PC-9 (cell line): ENCODE data around the gene SGPP1. TPM values are rescaled to one million over a fixed set of nuclear protein-coding genes. Genes with fewer than 3 reads are reported as not detected.

Experiments used
- BruUV-seq: library from RNA; stranded (reverse); fragments of 400-500 nt; replicated peaks from 2 replicates; lab custom pipeline; 2021; lab: Mats Ljungman, UMichigan
- CTCF ChIA-PET: fragments of 300-600 bp; sonication (Branson Sonifier 250); formaldehyde crosslinking; loops from one replicate; lab custom pipeline; 2022; ENCODE audit warnings: antibody characterized with exemption; lab: Charles Lee
- POLR2A ChIA-PET: fragments of 300-600 bp; sonication (Branson Sonifier 250); formaldehyde crosslinking; loops from one replicate; lab custom pipeline; 2022; ENCODE audit warnings: antibody characterized with exemption; ENCODE audit not compliant: unreplicated experiment; lab: Charles Lee
- DNase-seq, 2 experiments: peaks; one replicate each; pipeline versions ENCODE4 v3.0.0 to v3.0.0-alpha.2; 2015 to 2022; ENCODE audit warnings: mixed read lengths in 1 of 2
- H2AFZ ChIP-seq: fragments of 200-600 bp; sonication (generic); 2 replicates; pipeline ENCODE4 v1.8.1; 2017; ENCODE audit warnings: antibody characterized with exemption
- H3F3A ChIP-seq: fragments of 200-600 bp; sonication (generic); 2 replicates; pipeline ENCODE4 v1.8.1; 2017; ENCODE audit warnings: antibody characterized with exemption, mild to moderate bottlenecking, low read depth; ENCODE audit not compliant: insufficient read depth
- H3K27ac ChIP-seq: fragments of 200-600 bp; sonication (generic); 2 replicates; pipeline ENCODE4 v1.6.1; 2016; ENCODE audit warnings: mixed run types
- H3K27me3 ChIP-seq: fragments of 200-600 bp; sonication (generic); 2 replicates; pipeline ENCODE4 v1.6.1; 2016; ENCODE audit warnings: low read depth, mixed run types; ENCODE audit not compliant: insufficient read depth
- H3K36me3 ChIP-seq: fragments of 200-600 bp; sonication (generic); 2 replicates; pipeline ENCODE4 v1.6.1; 2016; ENCODE audit warnings: low read depth, mixed run types
- H3K4me1 ChIP-seq: fragments of 200-600 bp; sonication (generic); replicated peaks from 2 replicates; pipeline ENCODE4 v1.6.1; 2016; ENCODE audit warnings: mixed run types; ENCODE audit not compliant: insufficient read depth
- H3K4me2 ChIP-seq: fragments of 200-600 bp; sonication (generic); 2 replicates; pipeline ENCODE4 v1.6.1; 2017; ENCODE audit warnings: mixed run types
- H3K4me3 ChIP-seq: fragments of 200-600 bp; sonication (generic); 2 replicates; pipeline ENCODE4 v1.6.1; 2016; ENCODE audit warnings: mixed run types
- H3K79me2 ChIP-seq: fragments of 200-600 bp; sonication (generic); 2 replicates; pipeline ENCODE4 v1.6.1; 2017; ENCODE audit warnings: low read depth, mixed run types
- H3K9me2 ChIP-seq: fragments of 200-600 bp; sonication (generic); 2 replicates; pipeline ENCODE4 v1.8.1; 2017; ENCODE audit warnings: mild to moderate bottlenecking; ENCODE audit not compliant: insufficient read depth
- H3K9me3 ChIP-seq: fragments of 200-600 bp; sonication (generic); 2 replicates; pipeline ENCODE4 v1.8.1; 2016; ENCODE audit warnings: low read depth; ENCODE audit not compliant: insufficient read depth
- H4K20me1 ChIP-seq: fragments of 200-600 bp; sonication (generic); 2 replicates; pipeline ENCODE4 v1.8.1; 2017; ENCODE audit not compliant: insufficient read depth
- EZH2 ChIP-seq: fragments of 200-600 bp; sonication (generic); IDR thresholded peaks from 2 replicates; pipeline ENCODE4 v1.8.0; 2017; ENCODE audit warnings: antibody characterized with exemption, low read depth
- intact Hi-C: fragments of 100-400 bp; cut with micrococcal nuclease; formaldehyde crosslinking; loops from one replicate; pipeline ENCODE4 v1.10.0; 2022; ENCODE audit not compliant: unreplicated experiment
- total RNA-seq: library from RNA; stranded (reverse); gene quantifications from 2 replicates; pipeline ENCODE4 v1.2.3, GENCODE V29; 2021
- TF ChIP-seq, protein P1 (sequence below): fragments of 200-600 bp; sonication (generic); conservative IDR thresholded peaks from 2 replicates; pipeline ENCODE4 v1.6.1; 2017; ENCODE audit warnings: mixed run types, antibody characterized with exemption, mild to moderate bottlenecking, moderate library complexity

Gene SGPP1
- total RNA-seq, 1 experiment from 2014 or later: 26.7 TPM

DNA sequence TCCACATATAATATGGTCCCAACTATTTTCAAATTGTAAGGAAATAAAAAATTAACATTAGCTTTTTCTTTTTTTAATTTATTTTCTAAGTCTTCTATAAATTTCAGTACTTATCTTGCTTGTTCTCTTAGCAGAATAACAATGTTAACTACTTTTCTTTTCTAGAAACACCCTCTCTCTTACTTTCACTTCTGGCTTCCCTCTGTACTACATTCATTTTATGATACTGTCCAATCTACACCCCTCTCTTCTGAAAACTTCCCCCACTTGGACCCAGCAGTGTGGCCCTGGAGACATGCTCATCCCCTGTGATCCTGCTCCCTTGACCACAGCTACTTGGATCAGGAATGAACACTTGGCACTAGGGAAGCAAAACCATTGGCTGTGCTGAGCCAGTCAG lies 15.7 kb downstream of the SGPP1 start:
- Histone ChIP-seq H3K36me3 (peaks cover 12% of the 10 kb centered on the region), H3K4me2 (no peak overlapping the region), H3K79me2 (peaks cover 63% of the 10 kb centered on the region), H3K4me3 (no peak overlapping the region), H4K20me1 (no peaks in the 10 kb centered on the region), H3F3A (peaks cover 11% of the 10 kb centered on the region), H3K27ac (no peak overlapping the region), H2AFZ (no peak overlapping the region), H3K9me2 (no peaks in the 10 kb centered on the region), H3K27me3 (no peaks in the 10 kb centered on the region), H3K4me1 (peaks cover 12% of the 10 kb centered on the region; the same call in 1 of the 2 replicates), H3K9me3 (peaks cover 9% of the 10 kb centered on the region; the same call in 1 of the 2 replicates)
- CTCF ChIA-PET: no interaction called here
- BruUV-seq: no TSS peak
- intact Hi-C loops: no loop called here
- TF ChIP-seq EZH2: no peak
- TF ChIP-seq, protein P1, sequence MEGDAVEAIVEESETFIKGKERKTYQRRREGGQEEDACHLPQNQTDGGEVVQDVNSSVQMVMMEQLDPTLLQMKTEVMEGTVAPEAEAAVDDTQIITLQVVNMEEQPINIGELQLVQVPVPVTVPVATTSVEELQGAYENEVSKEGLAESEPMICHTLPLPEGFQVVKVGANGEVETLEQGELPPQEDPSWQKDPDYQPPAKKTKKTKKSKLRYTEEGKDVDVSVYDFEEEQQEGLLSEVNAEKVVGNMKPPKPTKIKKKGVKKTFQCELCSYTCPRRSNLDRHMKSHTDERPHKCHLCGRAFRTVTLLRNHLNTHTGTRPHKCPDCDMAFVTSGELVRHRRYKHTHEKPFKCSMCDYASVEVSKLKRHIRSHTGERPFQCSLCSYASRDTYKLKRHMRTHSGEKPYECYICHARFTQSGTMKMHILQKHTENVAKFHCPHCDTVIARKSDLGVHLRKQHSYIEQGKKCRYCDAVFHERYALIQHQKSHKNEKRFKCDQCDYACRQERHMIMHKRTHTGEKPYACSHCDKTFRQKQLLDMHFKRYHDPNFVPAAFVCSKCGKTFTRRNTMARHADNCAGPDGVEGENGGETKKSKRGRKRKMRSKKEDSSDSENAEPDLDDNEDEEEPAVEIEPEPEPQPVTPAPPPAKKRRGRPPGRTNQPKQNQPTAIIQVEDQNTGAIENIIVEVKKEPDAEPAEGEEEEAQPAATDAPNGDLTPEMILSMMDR: no peak
- POLR2A ChIA-PET: interaction anchor here (0.6 kb wide), 1 partner anchor 60 kb away, joined by 8 read pairs; no protein-coding TSS in a partner anchor
- DNase-seq: no peak

DNA sequence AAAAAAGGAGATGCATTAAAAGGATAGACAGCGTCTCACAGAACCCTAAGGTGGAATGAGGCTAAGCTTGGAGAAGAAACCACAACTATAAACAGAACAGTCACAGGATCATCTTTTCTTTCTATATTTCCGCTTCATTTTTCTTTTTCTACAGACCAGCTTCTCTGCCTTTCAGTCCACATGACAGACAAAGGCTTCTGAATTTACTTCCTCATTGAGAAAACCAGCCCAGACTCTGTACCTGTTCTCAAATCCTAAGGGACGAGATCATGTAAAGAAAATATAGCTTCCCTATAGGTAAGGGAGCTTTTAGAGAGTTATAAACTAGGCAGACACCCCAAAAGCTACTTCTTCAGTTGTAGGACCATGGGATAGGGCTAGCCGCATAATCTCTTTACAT lies 17.4 kb downstream of the SGPP1 start:
- Histone ChIP-seq H2AFZ (no peak overlapping the region), H3K4me2 (no peak overlapping the region), H3K4me3 (no peak overlapping the region), H4K20me1 (no peaks in the 10 kb centered on the region), H3F3A (peaks cover 11% of the 10 kb centered on the region), H3K79me2 (peaks cover 50% of the 10 kb centered on the region), H3K9me3 (no peaks in the 10 kb centered on the region; the same call in 1 of the 2 replicates), H3K36me3 (0 out of 2 replicates have a peak, but pooled peaks cover 6% of the 10 kb centered on the region), H3K27ac (no peak overlapping the region), H3K4me1 (peaks cover 12% of the 10 kb centered on the region; the same call in 1 of the 2 replicates), H3K9me2 (no peaks in the 10 kb centered on the region), H3K27me3 (no peaks in the 10 kb centered on the region)
- intact Hi-C loops: no loop called here
- ChIA-PET POLR2A (no interaction called here), CTCF (interaction anchor here (1.1 kb wide), 1 partner anchor 57 kb away, joined by 3 read pairs; no protein-coding TSS in a partner anchor)
- TF ChIP-seq EZH2: no peak
- TF ChIP-seq, protein P1: no peak
- no peak for DNase-seq
- no TSS peak for BruUV-seq

DNA sequence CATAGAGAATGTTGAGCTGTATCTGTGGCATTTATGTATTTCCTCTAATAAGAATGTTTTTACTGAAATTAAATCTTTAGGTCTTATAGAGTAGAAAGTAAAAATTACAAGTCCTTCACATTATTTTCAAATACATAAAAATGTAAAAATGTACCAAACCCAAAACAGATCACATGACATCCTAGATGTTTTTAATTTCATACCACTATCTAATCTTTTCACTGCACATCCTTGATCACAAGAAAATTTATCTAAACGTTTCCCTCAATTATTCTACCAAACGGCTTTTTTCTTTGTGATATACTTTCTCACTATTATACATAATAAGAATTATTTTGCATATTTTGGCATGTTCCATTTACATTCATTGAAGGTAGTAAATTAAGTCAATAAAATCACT lies 18.3 kb downstream of the SGPP1 start:
- H3K79me2 ChIP-seq: peaks cover 42% of the 10 kb centered on the region
- CTCF ChIA-PET: no interaction called here
- intact Hi-C loops: no loop called here

More for the DNA sequence above, 18.3 kb downstream of the SGPP1 start:
- TF ChIP-seq, protein P1: no peak
- no peak for TF ChIP-seq EZH2
- no peak overlapping the region for H3K27ac ChIP-seq
- H3K9me3 ChIP-seq: no peaks in the 10 kb centered on the region
- no peak for DNase-seq
- no peak overlapping the region for H2AFZ ChIP-seq
- H3K36me3 ChIP-seq: no peaks in the 10 kb centered on the region
- H3F3A ChIP-seq: peaks cover 11% of the 10 kb centered on the region
- peaks cover 12% of the 10 kb centered on the region; the same call in 1 of the 2 replicates for H3K4me1 ChIP-seq
- H3K4me3 ChIP-seq: no peak overlapping the region
- H3K27me3 ChIP-seq: no peaks in the 10 kb centered on the region
- H3K4me2 ChIP-seq: no peak overlapping the region
- BruUV-seq: no TSS peak
- H3K9me2 ChIP-seq: no peaks in the 10 kb centered on the region
- no peaks in the 10 kb centered on the region for H4K20me1 ChIP-seq
- POLR2A ChIA-PET: no interaction called here
